IPS-20b (cell line): ENCODE results near the gene EXD3.

Source experiments
- H3K27ac ChIP-seq: one replicate; pipeline ENCODE4 v1.5.1; 2013; ENCODE audit warnings: low read length
- H3K27me3 ChIP-seq: 2 replicates; pipeline ENCODE4 v1.6.1; 2013; ENCODE audit warnings: mild to moderate bottlenecking, low read length, inconsistent platforms; ENCODE audit not compliant: insufficient read depth
- H3K36me3 ChIP-seq: 2 replicates; pipeline ENCODE4 v1.6.1; 2013; ENCODE audit warnings: low read depth, mild to moderate bottlenecking, inconsistent platforms, low read length, moderate library complexity; ENCODE audit not compliant: insufficient read depth
- H3K4me1 ChIP-seq: 2 replicates; pipeline ENCODE4 v1.6.1; 2013; ENCODE audit warnings: mild to moderate bottlenecking, control low read depth, inconsistent platforms, low read length, moderate library complexity; ENCODE audit not compliant: insufficient read depth
- H3K4me3 ChIP-seq: 2 replicates; pipeline ENCODE4 v1.5.1; 2013; ENCODE audit warnings: mild to moderate bottlenecking, low read length, inconsistent platforms
- H3K9ac ChIP-seq: 2 replicates; pipeline ENCODE4 v1.6.1; 2013; ENCODE audit warnings: low read depth, mild to moderate bottlenecking, inconsistent platforms, low read length, moderate library complexity
- H3K9me3 ChIP-seq: 2 replicates; pipeline ENCODE4 v1.6.1; 2013; ENCODE audit warnings: mild to moderate bottlenecking, low read depth, low read length, inconsistent platforms; ENCODE audit not compliant: insufficient read depth

The EXD3 gene

GRCh38 chr9:137462986-137463930, 40.3 kb upstream of the EXD3 start:
- H3K4me3 ChIP-seq: no peak overlapping the region
- peaks cover 28% of the 10 kb centered on the region for H3K27me3 ChIP-seq

DNA sequence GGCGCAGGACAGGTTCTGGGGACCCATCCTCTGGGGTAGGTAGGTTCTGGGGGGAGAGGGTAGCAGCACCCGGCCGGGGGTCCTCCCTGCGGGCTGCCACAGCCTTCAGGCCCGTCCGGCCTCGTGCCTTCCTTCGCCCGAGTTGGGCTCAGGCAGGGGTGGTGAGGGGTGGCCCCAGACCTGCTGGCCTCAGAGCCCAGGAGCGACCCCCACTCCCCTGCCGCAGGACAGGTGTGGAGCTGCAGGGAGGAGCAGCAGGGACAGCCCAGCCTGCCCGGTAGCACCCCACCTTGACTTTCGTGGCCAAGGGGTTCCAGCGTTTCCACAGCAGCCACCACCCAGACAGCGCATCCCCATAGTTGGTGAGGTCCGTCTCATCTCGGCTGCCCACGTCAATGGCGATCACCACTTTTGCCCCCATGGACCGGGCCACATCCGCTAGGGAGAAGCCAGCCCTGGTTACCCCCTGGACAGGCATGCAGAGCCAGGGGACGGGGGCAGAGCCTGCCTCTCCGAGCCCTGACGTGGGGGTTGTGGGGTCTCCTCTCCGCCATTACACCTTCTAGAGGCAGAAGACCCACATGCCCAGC, 39.5 kb upstream of the EXD3 start:
- Histone ChIP-seq H3K27me3 (peaks cover 28% of the 10 kb centered on the region), H3K9me3 (no peaks in the 10 kb centered on the region), H3K4me3 (no peak overlapping the region), H3K27ac (no peak overlapping the region), H3K4me1 (peaks cover 3% of the 10 kb centered on the region; the same call in 1 of the 2 replicates), H3K9ac (no peak overlapping the region), H3K36me3 (no peaks in the 10 kb centered on the region)

More at GRCh38 chr9:137462986-137463930, 40.3 kb upstream of the EXD3 start:
- H3K36me3 ChIP-seq: no peaks in the 10 kb centered on the region
- no peak overlapping the region for H3K27ac ChIP-seq
- H3K9me3 ChIP-seq: no peaks in the 10 kb centered on the region
- no peaks in the 10 kb centered on the region; the same call in 1 of the 2 replicates for H3K4me1 ChIP-seq
- no peak overlapping the region for H3K9ac ChIP-seq

DNA sequence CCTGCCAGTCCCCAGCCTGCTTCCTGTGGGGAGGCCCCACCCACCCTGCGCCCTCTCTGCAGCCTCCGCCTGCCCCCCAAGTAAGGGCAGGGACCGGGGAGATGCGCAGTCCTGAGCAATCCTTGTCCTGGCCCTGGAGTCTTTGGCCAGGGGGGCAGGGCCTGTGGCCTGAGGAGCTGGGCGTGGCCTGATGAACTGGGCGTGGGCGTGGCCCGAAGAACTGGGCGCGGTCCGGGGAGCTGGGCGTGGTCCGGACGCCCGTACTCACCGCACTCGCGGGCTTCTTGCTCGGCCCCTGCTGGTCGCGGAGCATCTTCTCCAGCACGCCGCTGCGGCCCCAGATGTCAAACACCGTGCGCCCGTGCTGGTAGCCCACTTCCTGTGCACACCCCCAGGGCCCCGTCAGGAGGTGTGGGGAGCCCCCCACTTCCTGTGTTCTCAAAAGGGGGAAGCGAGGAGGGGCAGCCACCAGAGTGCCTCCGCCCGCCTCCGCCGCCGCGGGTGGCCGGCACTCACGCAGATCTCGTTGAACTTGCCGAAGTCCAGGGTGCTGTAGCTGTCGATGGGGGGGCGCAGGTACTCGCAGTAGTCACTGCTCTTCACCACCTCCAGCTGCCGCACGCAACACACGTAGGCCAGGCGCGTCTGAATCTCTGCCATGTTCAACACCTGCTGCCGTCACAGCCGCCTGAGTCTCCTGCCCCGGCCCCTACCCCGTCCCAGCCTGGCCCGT, 38.9 kb upstream of the EXD3 start:
- no peak overlapping the region for H3K27ac ChIP-seq

DNA sequence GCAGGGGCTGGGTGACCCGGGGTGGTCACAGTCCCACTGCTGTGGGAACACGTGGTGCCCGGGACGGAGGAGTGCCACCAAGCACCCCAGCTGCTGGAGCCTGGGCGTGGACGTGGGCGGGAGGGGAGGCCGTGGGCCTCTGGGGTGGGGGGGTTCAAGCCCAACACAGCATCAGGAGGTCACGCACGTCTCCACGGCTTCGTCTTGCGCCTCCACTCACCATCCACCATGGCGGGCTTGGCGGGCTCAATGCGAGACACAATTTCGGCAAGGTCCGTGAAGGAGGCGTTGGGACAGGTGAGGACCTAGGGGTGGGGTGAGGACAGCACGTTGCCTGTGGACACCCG, 38.3 kb upstream of the EXD3 start:
- no peak overlapping the region for H3K4me3 ChIP-seq
- no peak overlapping the region for H3K9ac ChIP-seq

More for the DNA sequence above, 38.9 kb upstream of the EXD3 start:
- no peaks in the 10 kb centered on the region for H3K9me3 ChIP-seq
- H3K36me3 ChIP-seq: 0 out of 2 replicates have a peak, but pooled peaks cover 4% of the 10 kb centered on the region
- peaks cover 3% of the 10 kb centered on the region; the same call in 1 of the 2 replicates for H3K4me1 ChIP-seq
- H3K9ac ChIP-seq: no peak overlapping the region
- H3K4me3 ChIP-seq: peak overlapping the region; percentile 23; the same call in 1 of the 2 replicates
- peaks cover 28% of the 10 kb centered on the region for H3K27me3 ChIP-seq

DNA sequence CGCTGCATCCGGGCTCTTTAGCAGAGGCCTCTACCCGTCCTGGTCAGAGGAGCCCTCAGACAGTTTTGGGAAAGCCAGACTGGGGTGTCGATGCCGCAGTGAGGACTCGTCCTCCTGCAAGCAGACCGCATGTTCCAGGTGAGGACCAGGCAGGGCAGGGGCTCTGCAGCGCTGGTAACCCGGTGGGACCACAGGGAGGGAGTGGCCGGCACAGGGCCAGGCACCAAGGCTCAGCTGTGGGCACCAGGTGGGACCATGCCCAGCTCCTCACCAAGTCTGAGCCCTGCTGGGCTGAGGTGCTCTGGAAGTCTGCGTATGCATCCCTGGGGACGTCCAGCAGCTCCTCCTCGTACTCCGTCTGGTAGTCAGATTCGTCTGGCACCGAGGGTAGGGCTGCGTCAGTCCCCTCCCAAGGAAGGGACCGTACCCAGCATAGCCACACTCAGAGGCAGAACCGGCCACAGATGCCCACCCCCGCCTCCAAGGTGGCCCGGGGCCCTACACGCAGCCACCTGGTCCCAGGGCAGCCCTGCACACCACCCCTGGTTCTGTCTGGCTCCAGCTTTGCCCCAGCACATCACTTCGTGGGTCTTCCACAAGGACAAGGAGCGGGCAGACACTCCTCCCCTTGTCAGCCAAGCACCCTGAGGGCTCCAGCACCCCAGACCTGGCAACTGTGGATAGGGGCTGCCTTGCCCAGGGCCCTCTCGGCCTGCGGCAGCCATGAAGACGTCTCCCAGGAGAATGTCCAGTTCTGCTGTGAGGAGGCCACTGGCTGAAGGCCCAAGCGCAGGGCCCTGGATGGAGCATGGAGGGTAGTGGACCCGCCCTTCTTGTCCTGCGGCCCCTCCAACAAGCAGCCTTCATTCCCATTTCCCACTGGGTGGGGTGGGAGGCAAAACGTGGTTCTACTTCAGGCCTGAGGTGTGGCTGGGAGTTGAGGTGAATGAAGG, 37.7 kb upstream of the EXD3 start:
- H3K4me1 ChIP-seq: peaks cover 3% of the 10 kb centered on the region; the same call in 1 of the 2 replicates
- H3K27ac ChIP-seq: no peak overlapping the region
- H3K9me3 ChIP-seq: no peaks in the 10 kb centered on the region
- no peak overlapping the region for H3K4me3 ChIP-seq
- peaks cover 28% of the 10 kb centered on the region for H3K27me3 ChIP-seq
- 0 out of 2 replicates have a peak, but pooled peaks cover 9% of the 10 kb centered on the region for H3K36me3 ChIP-seq
- no peak overlapping the region for H3K9ac ChIP-seq

More for the DNA sequence above, 38.3 kb upstream of the EXD3 start:
- H3K27me3 ChIP-seq: peaks cover 28% of the 10 kb centered on the region
- no peak overlapping the region for H3K27ac ChIP-seq
- peaks cover 3% of the 10 kb centered on the region; the same call in 1 of the 2 replicates for H3K4me1 ChIP-seq
- H3K9me3 ChIP-seq: no peaks in the 10 kb centered on the region
- H3K36me3 ChIP-seq: 0 out of 2 replicates have a peak, but pooled peaks cover 9% of the 10 kb centered on the region

DNA sequence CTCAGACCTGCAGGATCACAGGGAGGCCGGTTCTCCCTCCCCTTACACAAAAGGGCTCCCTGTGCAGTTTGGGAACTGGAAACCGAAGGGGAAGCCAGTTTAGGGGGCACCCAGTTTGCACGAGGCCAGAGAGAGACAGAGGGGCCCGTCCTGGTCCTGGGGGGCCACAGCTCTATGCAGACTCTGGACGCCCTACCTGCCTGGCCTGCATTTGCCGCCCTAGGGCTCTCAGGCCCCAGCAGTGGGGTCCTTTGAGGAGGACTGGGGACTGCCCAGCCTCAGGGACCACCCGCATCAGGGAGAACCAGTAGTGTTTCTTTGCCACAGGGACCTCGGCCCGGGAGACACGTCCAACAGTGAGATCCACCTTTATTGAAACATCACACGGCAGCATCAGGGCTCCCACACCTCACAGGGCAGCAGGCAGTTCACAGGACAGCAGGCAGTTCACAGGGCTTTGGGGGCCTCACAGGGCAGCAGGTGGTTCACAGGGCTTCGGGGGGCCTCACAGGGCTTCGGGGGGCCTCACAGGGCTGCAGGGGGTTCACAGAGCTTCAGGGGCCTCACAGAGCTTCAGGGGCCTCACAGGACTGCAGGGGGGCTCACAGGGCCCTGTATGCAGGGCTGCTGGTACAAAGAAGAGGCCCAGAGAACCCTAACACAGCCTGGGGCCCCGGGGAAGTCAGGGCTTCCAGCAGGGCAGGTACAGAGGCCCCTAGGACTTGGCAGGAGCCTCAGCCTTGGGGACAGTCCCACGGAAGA, 36.8 kb upstream of the EXD3 start:
- peak overlapping the region; percentile 38; the same call in 1 of the 2 replicates for H3K4me3 ChIP-seq
- H3K27me3 ChIP-seq: peaks cover 28% of the 10 kb centered on the region
- 0 out of 2 replicates have a peak, but pooled peaks cover 9% of the 10 kb centered on the region for H3K36me3 ChIP-seq
- peaks cover 4% of the 10 kb centered on the region; the same call in 1 of the 2 replicates for H3K4me1 ChIP-seq
- no peak overlapping the region for H3K27ac ChIP-seq
- no peak overlapping the region for H3K9ac ChIP-seq
- no peaks in the 10 kb centered on the region for H3K9me3 ChIP-seq

- H3K9ac ChIP-seq: peak within 1 kb of the TSS; percentile 41; the same call in 1 of the 2 replicates
- H3K9me3 ChIP-seq: no peaks in the 10 kb centered on the region
- peak within 1 kb of the TSS; percentile 64 for H3K4me3 ChIP-seq
- peaks cover 10% of the 10 kb centered on the region for H3K4me1 ChIP-seq
- H3K27ac ChIP-seq: no peak within 1 kb of the TSS
- H3K27me3 ChIP-seq: peaks cover 28% of the 10 kb centered on the region
- H3K36me3 ChIP-seq: 0 out of 2 replicates have a peak, but pooled peaks cover 9% of the 10 kb centered on the region
Observed at GRCh38 chr9:137459152-137459600, 36.2 kb upstream of the EXD3 start, which contains the start of gene NSMF. Gene NSMF, minus strand, starts transcription at chr9:137459334. Its CDS starts 232 bp downstream, at chr9:137459102.

GRCh38 chr9:137458194-137459151, 35.5 kb upstream of the EXD3 start:
- H3K9ac ChIP-seq: peak overlapping the region; percentile 41; the same call in 1 of the 2 replicates
- 0 out of 2 replicates have a peak, but pooled peaks cover 9% of the 10 kb centered on the region for H3K36me3 ChIP-seq
- peaks cover 10% of the 10 kb centered on the region for H3K4me1 ChIP-seq
- no peak overlapping the region for H3K27ac ChIP-seq
- H3K4me3 ChIP-seq: peak overlapping the region; percentile 64
- peaks cover 28% of the 10 kb centered on the region for H3K27me3 ChIP-seq
- H3K9me3 ChIP-seq: no peaks in the 10 kb centered on the region

GRCh38 chr9:137457406-137458193, 34.6 kb upstream of the EXD3 start:
- Histone ChIP-seq H3K4me1 (peaks cover 10% of the 10 kb centered on the region), H3K9ac (no peak overlapping the region)

More at GRCh38 chr9:137457406-137458193, 34.6 kb upstream of the EXD3 start:
- Histone ChIP-seq H3K9me3 (no peaks in the 10 kb centered on the region), H3K27me3 (peaks cover 23% of the 10 kb centered on the region), H3K27ac (no peak overlapping the region), H3K36me3 (0 out of 2 replicates have a peak, but pooled peaks cover 9% of the 10 kb centered on the region), H3K4me3 (peak overlapping the region; percentile 64; the same call in 1 of the 2 replicates)
